Prostate gland (tissue), 2 donors: ENCODE data around the gene DPPA4.

Experiments used
- POLR2A ChIP-seq: fragments of 450-650 bp; IDR thresholded peaks from one replicate; pipeline ENCODE4 v1.6.1; 2016; ENCODE audit warnings: antibody characterized with exemption, mild to moderate bottlenecking
- TF ChIP-seq, protein P1 (sequence below), 4 experiments: fragments of 200-600 bp in 2 of 4; fragments of 450-650 bp in 2 of 4; sonication (generic) in 2 of 4; IDR thresholded peaks; 1 replicate in 3 of 4; 2 replicates in 1 of 4; pipeline ENCODE4 v1.5.1; 2016 to 2019; ENCODE audit warnings: antibody characterized with exemption in 4 of 4, mild to moderate bottlenecking in 2 of 4, moderate library complexity in 2 of 4

DNA sequence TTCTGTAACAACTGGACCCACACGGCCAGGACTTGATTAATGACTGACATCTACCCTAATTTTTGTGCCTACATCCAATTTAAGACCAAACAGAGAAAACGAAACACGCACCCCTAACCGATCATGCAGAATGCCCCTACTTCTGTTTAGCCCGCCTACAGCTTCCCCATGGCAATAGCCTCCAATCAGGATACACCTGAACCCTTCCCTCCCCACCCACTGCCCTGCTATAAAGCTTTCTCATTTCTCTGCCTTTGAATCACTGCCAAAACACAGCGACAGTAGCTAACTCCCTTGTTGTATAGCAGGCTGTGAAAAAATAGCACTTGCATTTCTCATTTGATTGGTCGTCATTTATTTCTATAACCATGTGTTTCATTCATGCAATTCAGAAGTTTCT, 45.2 kb upstream of the DPPA4 start:
- TF ChIP-seq, protein P1, sequence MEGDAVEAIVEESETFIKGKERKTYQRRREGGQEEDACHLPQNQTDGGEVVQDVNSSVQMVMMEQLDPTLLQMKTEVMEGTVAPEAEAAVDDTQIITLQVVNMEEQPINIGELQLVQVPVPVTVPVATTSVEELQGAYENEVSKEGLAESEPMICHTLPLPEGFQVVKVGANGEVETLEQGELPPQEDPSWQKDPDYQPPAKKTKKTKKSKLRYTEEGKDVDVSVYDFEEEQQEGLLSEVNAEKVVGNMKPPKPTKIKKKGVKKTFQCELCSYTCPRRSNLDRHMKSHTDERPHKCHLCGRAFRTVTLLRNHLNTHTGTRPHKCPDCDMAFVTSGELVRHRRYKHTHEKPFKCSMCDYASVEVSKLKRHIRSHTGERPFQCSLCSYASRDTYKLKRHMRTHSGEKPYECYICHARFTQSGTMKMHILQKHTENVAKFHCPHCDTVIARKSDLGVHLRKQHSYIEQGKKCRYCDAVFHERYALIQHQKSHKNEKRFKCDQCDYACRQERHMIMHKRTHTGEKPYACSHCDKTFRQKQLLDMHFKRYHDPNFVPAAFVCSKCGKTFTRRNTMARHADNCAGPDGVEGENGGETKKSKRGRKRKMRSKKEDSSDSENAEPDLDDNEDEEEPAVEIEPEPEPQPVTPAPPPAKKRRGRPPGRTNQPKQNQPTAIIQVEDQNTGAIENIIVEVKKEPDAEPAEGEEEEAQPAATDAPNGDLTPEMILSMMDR (IDR thresholded peaks at IDR 0.05), result no peak
- no peak for TF ChIP-seq POLR2A
